Stimulated activated CD8-positive, alpha-beta memory T cell treated with anti-CD3 and anti-CD28 coated beads, Interleukin-7, amount 100 ng/mL, for 1 hour (primary cell): ENCODE measurements around the gene CELF2.

ENCODE experiments used
- DNase-seq, 2 donors: peaks; one replicate each; pipeline ENCODE4 v3.0.0-alpha.2; 2020; ENCODE audit warnings: low read depth in 2 of 2

The CELF2 gene

GRCh38 chr10:11004144-11005077, 13.3 kb upstream of the CELF2 start:
- no peak for DNase-seq

GRCh38 chr10:11005725-11006427, 11.8 kb upstream of the CELF2 start:
- DNase-seq: no peak

GRCh38 chr10:11006428-11006825, 11.2 kb upstream of the CELF2 start:
- no peak for DNase-seq

GRCh38 chr10:11007476-11008020, 10.1 kb upstream of the CELF2 start:
- DNase-seq: no peak

GRCh38 chr10:11009471-11010308, 8.0 kb upstream of the CELF2 start:
- DNase-seq: no peak

GRCh38 chr10:11010582-11010981, 7.1 kb upstream of the CELF2 start:
- DNase-seq: no peak

- DNase-seq: no peak
These were observed 6.2 kb upstream of the CELF2 start for GRCh38 chr10:11011436-11011835.

- DNase-seq: no peak
These were observed 5.7 kb upstream of the CELF2 start for GRCh38 chr10:11011984-11012383.

- DNase-seq: no peak
These were observed 5.0 kb upstream of the CELF2 start for GRCh38 chr10:11012421-11013295.

GRCh38 chr10:11013836-11014235, 3.8 kb upstream of the CELF2 start:
- no peak for DNase-seq

GRCh38 chr10:11014671-11015445, 2.8 kb upstream of the CELF2 start:
- no peak for DNase-seq

GRCh38 chr10:11015446-11015934, 2.2 kb upstream of the CELF2 start:
- DNase-seq: no peak

- DNase-seq: no peak
These were observed 587 bp upstream of the CELF2 start for GRCh38 chr10:11017000-11017569.

GRCh38 chr10:11018432-11018841, 765 bp downstream of the CELF2 start:
- DNase-seq: no peak

- no peak for DNase-seq
These were observed 1.4 kb downstream of the CELF2 start for GRCh38 chr10:11018855-11019631.

- no peak for DNase-seq
These were observed 2.3 kb downstream of the CELF2 start for GRCh38 chr10:11019724-11020547.

GRCh38 chr10:11020548-11020942, 2.9 kb downstream of the CELF2 start:
- no peak for DNase-seq

GRCh38 chr10:11022213-11022612, 4.5 kb downstream of the CELF2 start:
- no peak for DNase-seq
